ENCODE results near the gene TMEM132D.

DNA sequence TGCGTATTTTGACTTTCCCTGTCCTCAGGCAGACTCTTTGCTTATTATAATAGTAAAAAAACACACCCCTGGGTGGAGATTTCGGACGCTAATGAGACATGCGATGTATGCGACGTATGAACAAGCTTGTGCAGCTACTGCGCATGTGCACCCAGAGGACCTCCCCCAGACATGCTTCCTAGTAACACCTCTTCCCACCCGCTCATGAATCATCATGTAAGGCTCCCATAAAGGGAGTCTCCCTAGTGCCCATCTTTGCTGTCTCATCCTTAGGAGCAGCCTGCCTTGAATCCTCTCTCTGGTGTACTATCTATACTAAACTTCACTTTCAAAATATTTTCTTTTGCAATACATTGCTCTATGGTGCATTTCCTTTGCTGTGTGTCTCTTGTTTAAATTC, 210.1 kb downstream of the TMEM132D start:
- TF ChIP-seq, protein P1, sequence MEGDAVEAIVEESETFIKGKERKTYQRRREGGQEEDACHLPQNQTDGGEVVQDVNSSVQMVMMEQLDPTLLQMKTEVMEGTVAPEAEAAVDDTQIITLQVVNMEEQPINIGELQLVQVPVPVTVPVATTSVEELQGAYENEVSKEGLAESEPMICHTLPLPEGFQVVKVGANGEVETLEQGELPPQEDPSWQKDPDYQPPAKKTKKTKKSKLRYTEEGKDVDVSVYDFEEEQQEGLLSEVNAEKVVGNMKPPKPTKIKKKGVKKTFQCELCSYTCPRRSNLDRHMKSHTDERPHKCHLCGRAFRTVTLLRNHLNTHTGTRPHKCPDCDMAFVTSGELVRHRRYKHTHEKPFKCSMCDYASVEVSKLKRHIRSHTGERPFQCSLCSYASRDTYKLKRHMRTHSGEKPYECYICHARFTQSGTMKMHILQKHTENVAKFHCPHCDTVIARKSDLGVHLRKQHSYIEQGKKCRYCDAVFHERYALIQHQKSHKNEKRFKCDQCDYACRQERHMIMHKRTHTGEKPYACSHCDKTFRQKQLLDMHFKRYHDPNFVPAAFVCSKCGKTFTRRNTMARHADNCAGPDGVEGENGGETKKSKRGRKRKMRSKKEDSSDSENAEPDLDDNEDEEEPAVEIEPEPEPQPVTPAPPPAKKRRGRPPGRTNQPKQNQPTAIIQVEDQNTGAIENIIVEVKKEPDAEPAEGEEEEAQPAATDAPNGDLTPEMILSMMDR (IDR thresholded peaks at IDR 0.05): no peak
- TF ChIP-seq POLR2A (IDR thresholded peaks at IDR 0.05): no peak
